ENCODE results near the gene UBQLN1. TPM values are rescaled to one million over a fixed set of nuclear protein-coding genes. Genes with fewer than 3 reads are reported as not detected.
"Not testable (repeated sequence)": the region's sequence is repeated elsewhere in the genome, so short reads cannot be mapped to it uniquely, and the experiment has no call there.

Gene UBQLN1
- total RNA-seq, 4 donors from 2014 or later = 56.5 to 87.3 (median 72.1) TPM

- H3K36me3 ChIP-seq = no peaks in the 10 kb centered on the region
- H3K4me3 ChIP-seq = no peak overlapping the region
- intact Hi-C loops (cut with DNase I; ENCODE audit: low total_unique reads) (no loop called here), in situ Hi-C loops (cut with MboI; ENCODE audit: low pct_ligation_motif_present in 1 of 4, low pct_unique_long_range_greater_than_20kb in 1 of 4, low sequenced_read_pairs in 3 of 4) (no loop called here)
- no peaks in the 10 kb centered on the region for H3K9me3 ChIP-seq
- no peaks in the 10 kb centered on the region for H3K27me3 ChIP-seq
- 88 to 96% methylated on average over 4 of the region's 4 CpGs for WGBS, 2 donors (ENCODE audit: low coverage in 1 of 2)
- H3K27ac ChIP-seq = no peak overlapping the region
- TF ChIP-seq, protein P1, sequence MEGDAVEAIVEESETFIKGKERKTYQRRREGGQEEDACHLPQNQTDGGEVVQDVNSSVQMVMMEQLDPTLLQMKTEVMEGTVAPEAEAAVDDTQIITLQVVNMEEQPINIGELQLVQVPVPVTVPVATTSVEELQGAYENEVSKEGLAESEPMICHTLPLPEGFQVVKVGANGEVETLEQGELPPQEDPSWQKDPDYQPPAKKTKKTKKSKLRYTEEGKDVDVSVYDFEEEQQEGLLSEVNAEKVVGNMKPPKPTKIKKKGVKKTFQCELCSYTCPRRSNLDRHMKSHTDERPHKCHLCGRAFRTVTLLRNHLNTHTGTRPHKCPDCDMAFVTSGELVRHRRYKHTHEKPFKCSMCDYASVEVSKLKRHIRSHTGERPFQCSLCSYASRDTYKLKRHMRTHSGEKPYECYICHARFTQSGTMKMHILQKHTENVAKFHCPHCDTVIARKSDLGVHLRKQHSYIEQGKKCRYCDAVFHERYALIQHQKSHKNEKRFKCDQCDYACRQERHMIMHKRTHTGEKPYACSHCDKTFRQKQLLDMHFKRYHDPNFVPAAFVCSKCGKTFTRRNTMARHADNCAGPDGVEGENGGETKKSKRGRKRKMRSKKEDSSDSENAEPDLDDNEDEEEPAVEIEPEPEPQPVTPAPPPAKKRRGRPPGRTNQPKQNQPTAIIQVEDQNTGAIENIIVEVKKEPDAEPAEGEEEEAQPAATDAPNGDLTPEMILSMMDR (IDR thresholded peaks at IDR 0.05) = no peak
- no peak for TF ChIP-seq POLR2A (IDR thresholded peaks at IDR 0.05)
- no peak for TF ChIP-seq POLR2AphosphoS5 (IDR thresholded peaks at IDR 0.05)
- no peak for TF ChIP-seq EP300 (IDR thresholded peaks at IDR 0.05; ENCODE audit: low read depth)
- H3K4me1 ChIP-seq = no peaks in the 10 kb centered on the region
- DNase-seq = no peak
Observed at GRCh38 chr9:83733739-83734138, 26.0 kb upstream of the UBQLN1 start.

- H3K4me3 ChIP-seq; H3K27me3 ChIP-seq; H3K36me3 ChIP-seq; intact Hi-C loops (cut with DNase I; ENCODE audit: low total_unique reads); H3K9me3 ChIP-seq; H3K4me1 ChIP-seq; H3K27ac ChIP-seq; DNase-seq; in situ Hi-C loops (cut with MboI; ENCODE audit: low pct_ligation_motif_present in 1 of 4, low pct_unique_long_range_greater_than_20kb in 1 of 4, low sequenced_read_pairs in 3 of 4): not testable (repeated sequence)
- 93 to 100% methylated on average over 1 to 18 of the region's 22 CpGs for WGBS, 2 donors (ENCODE audit: low coverage in 1 of 2)
Observed at GRCh38 chr9:83728591-83729368, 21.0 kb upstream of the UBQLN1 start.

DNA sequence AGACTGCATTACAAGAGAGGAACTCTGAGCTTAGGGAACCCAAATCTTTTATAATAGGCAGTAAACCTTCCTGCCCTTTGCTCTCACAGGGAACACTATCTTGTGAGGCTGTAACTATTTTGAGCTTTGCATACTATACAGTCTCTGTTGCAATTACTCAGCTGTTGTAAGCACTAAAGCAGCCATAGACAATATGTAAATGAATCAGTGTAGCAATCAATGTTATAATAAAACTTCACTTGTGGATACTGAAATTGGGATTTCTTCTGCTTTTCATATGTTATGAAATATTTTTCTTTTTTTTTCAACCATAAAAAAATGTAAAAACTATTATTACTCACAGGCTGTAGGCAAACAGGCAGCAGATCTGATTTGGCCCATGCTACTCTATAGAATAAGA lies 16.7 kb upstream of the UBQLN1 start:
- Histone ChIP-seq H3K4me3 (no peak overlapping the region), H3K4me1 (no peaks in the 10 kb centered on the region), H3K27ac (no peak overlapping the region), H3K36me3 (no peaks in the 10 kb centered on the region), H3K9me3 (no peaks in the 10 kb centered on the region), H3K27me3 (no peaks in the 10 kb centered on the region)
- in situ Hi-C loops (cut with MboI; ENCODE audit: low pct_ligation_motif_present in 1 of 4, low pct_unique_long_range_greater_than_20kb in 1 of 4, low sequenced_read_pairs in 3 of 4) = no loop called here
- no peak for DNase-seq
- TF ChIP-seq, protein P1 (IDR thresholded peaks at IDR 0.05) = no peak
- no peak for TF ChIP-seq POLR2A (IDR thresholded peaks at IDR 0.05)
- TF ChIP-seq EP300 (IDR thresholded peaks at IDR 0.05; ENCODE audit: low read depth) = no peak
- intact Hi-C loops (cut with DNase I; ENCODE audit: low total_unique reads) = no loop called here

GRCh38 chr9:83722726-83723495 lies 15.2 kb upstream of the UBQLN1 start:
- 89% methylated on average over 1 to 2 of the region's 2 CpGs for WGBS, 2 donors (ENCODE audit: low coverage in 1 of 2)
- H3K36me3 ChIP-seq = no peaks in the 10 kb centered on the region
- H3K4me3 ChIP-seq = no peak overlapping the region
- DNase-seq = no peak
- in situ Hi-C loops (cut with MboI; ENCODE audit: low pct_ligation_motif_present in 1 of 4, low pct_unique_long_range_greater_than_20kb in 1 of 4, low sequenced_read_pairs in 3 of 4) (no loop called here), intact Hi-C loops (cut with DNase I; ENCODE audit: low total_unique reads) (no loop called here)
- no peaks in the 10 kb centered on the region for H3K27me3 ChIP-seq
- H3K4me1 ChIP-seq = no peaks in the 10 kb centered on the region
- H3K9me3 ChIP-seq = no peaks in the 10 kb centered on the region
- TF ChIP-seq, protein P1 (IDR thresholded peaks at IDR 0.05) = no peak
- TF ChIP-seq EP300 (IDR thresholded peaks at IDR 0.05; ENCODE audit: low read depth) (no peak), POLR2AphosphoS5 (IDR thresholded peaks at IDR 0.05) (no peak), POLR2A (IDR thresholded peaks at IDR 0.05) (no peak)
- H3K27ac ChIP-seq = no peak overlapping the region

All from transverse colon (tissue), 4 donors.